Vagina (tissue), 2 donors: ENCODE data around the gene TSC22D1. TPM values are rescaled to one million over a fixed set of nuclear protein-coding genes. Genes with fewer than 3 reads are reported as not detected.

Source experiments
- DNase-seq, 2 donors: peaks; one replicate each; pipeline ENCODE4 v3.0.0-alpha.2; 2017; ENCODE audit errors: extremely low spot score in 2 of 2
- H3K27ac ChIP-seq: fragments of 200-600 bp; sonication (generic); one replicate; pipeline ENCODE4 v1.5.1; 2019
- H3K27me3 ChIP-seq: fragments of 200-600 bp; sonication (generic); one replicate; pipeline ENCODE4 v1.5.1; 2019
- H3K36me3 ChIP-seq, 2 donors: fragments of 200-600 bp; sonication (generic); one replicate each; pipeline ENCODE4 v1.5.1; 2017 to 2019
- H3K4me1 ChIP-seq: fragments of 200-600 bp; sonication (generic); one replicate; pipeline ENCODE4 v1.5.1; 2019
- H3K4me3 ChIP-seq, 2 donors: fragments of 200-600 bp; sonication (generic); 1 replicate in 1 of 2; 2 replicates in 1 of 2; pipeline ENCODE4 v1.5.1; 2016 to 2019
- H3K9me3 ChIP-seq: fragments of 200-600 bp; sonication (generic); one replicate; pipeline ENCODE4 v1.5.1; 2019
- POLR2A ChIP-seq, 2 donors: fragments of 450-650 bp; IDR thresholded peaks; one replicate each; pipeline ENCODE4 v1.6.1; 2017; ENCODE audit warnings: antibody characterized with exemption in 2 of 2, mild to moderate bottlenecking in 2 of 2, moderate library complexity in 2 of 2
- POLR2AphosphoS5 ChIP-seq, 2 donors: sonication (generic); formaldehyde crosslinking; IDR thresholded peaks; one replicate each; pipeline ENCODE4 v1.9.0; 2017; ENCODE audit warnings: antibody characterized with exemption in 2 of 2, mild to moderate bottlenecking in 2 of 2, low read depth in 1 of 2; ENCODE audit not compliant: insufficient read depth in 1 of 2
- intact Hi-C: fragments of 100-400 bp; cut with DNase I; formaldehyde crosslinking; loops from one replicate; pipeline ENCODE4 v1.15.1; 2023
- total RNA-seq: library from RNA; depleted of rRNA; stranded (reverse); fragments of >200 nt; gene quantifications from one replicate; pipeline ENCODE4 v1.2.3, GENCODE V29; 2016
- TF ChIP-seq, protein P1 (sequence below), 3 experiments: fragments of 450-650 bp in 2 of 3; fragments of 200-600 bp in 1 of 3; sonication (generic) in 1 of 3; IDR thresholded peaks; one replicate each; pipeline ENCODE4 v1.5.1; 2017 to 2019; ENCODE audit warnings: antibody characterized with exemption in 3 of 3, mild to moderate bottlenecking in 2 of 3, moderate library complexity in 2 of 3

Gene TSC22D1
- total RNA-seq, 1 donor from 2014 or later: 117 TPM

GRCh38 chr13:44383945-44384344 lies 192.2 kb downstream of the TSC22D1 start:
- no peak for DNase-seq
- no peak overlapping the region for H3K4me3 ChIP-seq
- no peaks in the 10 kb centered on the region for H3K27me3 ChIP-seq
- intact Hi-C loops: no loop called here
- no peak overlapping the region for H3K27ac ChIP-seq
- TF ChIP-seq, protein P1, sequence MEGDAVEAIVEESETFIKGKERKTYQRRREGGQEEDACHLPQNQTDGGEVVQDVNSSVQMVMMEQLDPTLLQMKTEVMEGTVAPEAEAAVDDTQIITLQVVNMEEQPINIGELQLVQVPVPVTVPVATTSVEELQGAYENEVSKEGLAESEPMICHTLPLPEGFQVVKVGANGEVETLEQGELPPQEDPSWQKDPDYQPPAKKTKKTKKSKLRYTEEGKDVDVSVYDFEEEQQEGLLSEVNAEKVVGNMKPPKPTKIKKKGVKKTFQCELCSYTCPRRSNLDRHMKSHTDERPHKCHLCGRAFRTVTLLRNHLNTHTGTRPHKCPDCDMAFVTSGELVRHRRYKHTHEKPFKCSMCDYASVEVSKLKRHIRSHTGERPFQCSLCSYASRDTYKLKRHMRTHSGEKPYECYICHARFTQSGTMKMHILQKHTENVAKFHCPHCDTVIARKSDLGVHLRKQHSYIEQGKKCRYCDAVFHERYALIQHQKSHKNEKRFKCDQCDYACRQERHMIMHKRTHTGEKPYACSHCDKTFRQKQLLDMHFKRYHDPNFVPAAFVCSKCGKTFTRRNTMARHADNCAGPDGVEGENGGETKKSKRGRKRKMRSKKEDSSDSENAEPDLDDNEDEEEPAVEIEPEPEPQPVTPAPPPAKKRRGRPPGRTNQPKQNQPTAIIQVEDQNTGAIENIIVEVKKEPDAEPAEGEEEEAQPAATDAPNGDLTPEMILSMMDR (IDR thresholded peaks at IDR 0.05): no peak
- TF ChIP-seq POLR2AphosphoS5 (IDR thresholded peaks at IDR 0.05; ENCODE audit: insufficient read depth in 1 of 2, low read depth in 1 of 2) (no peak), POLR2A (IDR thresholded peaks at IDR 0.05) (no peak)
- H3K36me3 ChIP-seq: peaks cover 0 to 6% of the 10 kb centered on the region in 2 donors
- H3K9me3 ChIP-seq: no peaks in the 10 kb centered on the region
- H3K4me1 ChIP-seq: no peaks in the 10 kb centered on the region

DNA sequence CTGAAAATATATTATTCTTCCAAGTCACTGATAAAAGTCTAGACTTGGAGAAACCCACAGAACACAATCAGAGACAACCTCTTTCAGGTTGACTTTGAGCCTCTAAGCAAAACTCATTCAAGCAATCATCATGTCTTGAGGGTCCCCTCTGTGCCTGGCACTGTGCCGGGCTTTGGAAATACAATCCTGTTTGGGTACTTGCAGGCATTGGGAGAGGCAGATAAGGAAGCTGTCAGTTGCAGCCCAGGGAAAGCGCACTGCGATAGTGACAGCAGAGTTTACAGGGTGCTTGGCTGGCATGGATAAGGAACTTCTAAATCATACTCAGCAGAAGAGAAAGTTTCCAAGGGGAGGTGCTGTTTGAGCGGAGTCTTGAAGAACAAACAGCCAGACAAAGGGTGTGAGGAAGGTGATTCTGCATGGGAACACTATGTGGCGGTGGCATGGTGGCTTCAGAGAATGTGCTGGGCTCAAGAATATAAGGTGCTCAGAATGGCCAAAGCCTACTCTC lies 193.4 kb downstream of the TSC22D1 start:
- DNase-seq: no peak
- H3K27ac ChIP-seq: no peak overlapping the region
- TF ChIP-seq, protein P1 (IDR thresholded peaks at IDR 0.05): no peak
- no peak for TF ChIP-seq POLR2AphosphoS5 (IDR thresholded peaks at IDR 0.05; ENCODE audit: insufficient read depth in 1 of 2, low read depth in 1 of 2)
- TF ChIP-seq POLR2A (IDR thresholded peaks at IDR 0.05): no peak
- intact Hi-C loops: no loop called here
- H3K27me3 ChIP-seq: no peaks in the 10 kb centered on the region
- H3K36me3 ChIP-seq: peaks cover 0 to 6% of the 10 kb centered on the region in 2 donors
- no peaks in the 10 kb centered on the region for H3K4me1 ChIP-seq
- H3K4me3 ChIP-seq: no peak overlapping the region
- H3K9me3 ChIP-seq: no peaks in the 10 kb centered on the region

Other genes starting within 250 kb of the TSC22D1 start
- gene SERP2, start 202.5 kb downstream of the TSC22D1 start, total RNA-seq: 13.8 TPM